Measurements from ENCODE around the gene ABHD17A.
A peak's percentile ranks its signal among the peaks of the same experiment; 100 is the strongest.

The ABHD17A gene

GRCh38 chr19:1871630-1872029 is 13.7 kb downstream of the ABHD17A start:
- no peak for TF ChIP-seq GATA1 (IDR thresholded peaks at IDR 0.05; ENCODE audit: low read depth, low read length)
- no peak for TF ChIP-seq POLR2A (IDR thresholded peaks at IDR 0.05; ENCODE audit: low read length)
- no peak for DNase-seq

- TF ChIP-seq GATA1 (IDR thresholded peaks at IDR 0.05; ENCODE audit: low read depth, low read length) (no peak), POLR2A (IDR thresholded peaks at IDR 0.05; ENCODE audit: low read length) (no peak)
- no peak for DNase-seq
Observed at GRCh38 chr19:1871140-1871597, 14.1 kb downstream of the ABHD17A start.

GRCh38 chr19:1868971-1869370 is 16.3 kb downstream of the ABHD17A start:
- no peak for DNase-seq
- TF ChIP-seq POLR2A (IDR thresholded peaks at IDR 0.05; ENCODE audit: low read length) (no peak), GATA1 (IDR thresholded peaks at IDR 0.05; ENCODE audit: low read depth, low read length) (no peak)

- TF ChIP-seq GATA1 (IDR thresholded peaks at IDR 0.05; ENCODE audit: low read depth, low read length) (no peak), POLR2A (IDR thresholded peaks at IDR 0.05; ENCODE audit: low read length) (no peak)
- no peak for DNase-seq
Observed at GRCh38 chr19:1867349-1867724, 18.0 kb downstream of the ABHD17A start.

GRCh38 chr19:1866693-1867348 is 18.5 kb downstream of the ABHD17A start:
- TF ChIP-seq POLR2A (IDR thresholded peaks at IDR 0.05; ENCODE audit: low read length) (no peak), GATA1 (IDR thresholded peaks at IDR 0.05; ENCODE audit: low read depth, low read length) (no peak)
- no peak for DNase-seq

DNA sequence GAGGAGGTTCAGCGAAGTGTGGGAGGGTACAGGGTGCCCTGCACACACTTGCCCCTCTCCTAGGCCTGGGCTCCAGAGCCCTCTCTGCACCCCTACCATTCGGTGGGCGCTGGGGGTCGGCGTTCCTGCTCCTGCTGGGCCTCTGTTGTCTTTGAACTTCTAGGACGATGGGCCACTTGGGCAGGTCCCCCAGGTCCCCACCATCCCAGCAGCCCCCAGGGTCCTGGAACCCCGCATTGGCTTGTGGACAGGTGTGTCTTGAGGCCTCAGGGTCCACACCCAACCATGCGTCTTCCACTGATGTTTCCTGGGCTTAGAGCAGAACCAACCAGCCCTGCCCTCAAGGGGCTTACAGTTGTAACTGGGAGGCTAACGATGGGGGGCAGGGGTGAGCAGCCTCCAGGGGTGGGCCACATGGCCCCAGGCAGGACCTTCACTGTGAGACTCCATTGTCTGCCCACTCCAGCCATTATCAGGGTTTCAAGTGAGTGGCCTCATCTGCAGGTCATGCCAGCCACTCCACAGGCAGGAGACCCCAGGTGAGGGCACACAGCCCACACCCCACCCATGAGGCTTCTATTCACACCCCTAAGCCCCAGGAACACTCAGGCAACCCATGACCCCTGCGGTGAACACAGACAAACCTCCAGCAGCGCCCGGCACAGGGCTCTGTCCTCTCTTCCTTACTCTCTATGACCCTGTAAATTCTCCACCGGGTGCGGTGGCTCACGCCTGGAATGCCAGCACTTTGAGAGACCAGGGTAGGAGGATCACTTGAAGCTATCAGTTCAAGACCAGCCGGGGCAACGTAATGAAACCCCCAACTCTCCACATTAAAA is 19.9 kb downstream of the ABHD17A start:
- DNase-seq = no peak
- no peak for TF ChIP-seq POLR2A (IDR thresholded peaks at IDR 0.05; ENCODE audit: low read length)
- TF ChIP-seq GATA1 (IDR thresholded peaks at IDR 0.05; ENCODE audit: low read depth, low read length) = no peak

- DNase-seq = peak; percentile 82 to 83
- peak; percentile 39 for TF ChIP-seq POLR2A (IDR thresholded peaks at IDR 0.05; ENCODE audit: low read length)
- no peak for TF ChIP-seq GATA1 (IDR thresholded peaks at IDR 0.05; ENCODE audit: low read depth, low read length)
Observed at GRCh38 chr19:1864480-1865171, 20.7 kb downstream of the ABHD17A start.

DNA sequence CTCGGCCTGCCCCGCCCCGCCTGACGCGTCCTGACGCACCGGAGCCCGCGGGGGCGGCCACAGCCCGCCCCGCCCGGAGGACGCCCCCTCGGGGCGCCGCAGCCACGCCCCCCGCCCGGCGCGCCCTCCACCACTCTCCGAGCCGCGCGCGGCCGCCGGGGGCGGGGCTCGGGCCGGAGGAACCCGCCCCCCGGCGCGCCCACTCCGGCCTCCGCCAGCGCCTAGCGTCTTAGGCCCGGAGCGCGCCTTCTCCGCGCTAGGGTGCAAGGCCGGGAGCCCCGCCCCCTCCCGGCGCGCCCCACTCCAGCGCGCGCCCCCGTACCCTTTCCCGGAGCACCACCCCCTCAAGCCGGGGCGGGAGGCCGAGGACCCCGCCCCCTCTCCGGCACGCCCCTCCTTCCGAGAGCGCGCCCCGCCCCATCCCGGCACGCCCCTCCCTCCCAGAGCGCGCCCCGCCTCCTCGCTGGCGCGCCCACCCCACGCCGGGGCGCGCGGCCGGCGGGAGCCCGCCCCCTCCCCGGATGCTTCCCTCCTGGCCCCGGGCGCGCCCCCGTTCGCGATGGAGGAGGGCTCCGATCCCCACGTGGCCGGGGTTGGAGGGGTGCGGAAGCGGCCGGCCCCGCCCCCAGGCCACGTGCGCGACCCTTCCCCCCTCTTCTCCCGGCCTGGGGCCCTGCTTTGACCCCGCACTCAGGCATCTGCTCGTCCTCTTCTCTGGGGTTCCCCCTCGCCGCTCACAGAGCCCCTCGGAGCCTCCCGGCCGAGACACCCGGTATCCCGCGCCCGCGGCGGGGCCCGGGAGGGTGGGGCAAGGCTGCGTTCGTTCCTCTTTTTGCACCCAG is 21.4 kb downstream of the ABHD17A start:
- peak; percentile 96 for DNase-seq
- TF ChIP-seq GATA1 (IDR thresholded peaks at IDR 0.05; ENCODE audit: low read depth, low read length) = no peak

- no peak for DNase-seq
- TF ChIP-seq GATA1 (IDR thresholded peaks at IDR 0.05; ENCODE audit: low read depth, low read length) (no peak), POLR2A (IDR thresholded peaks at IDR 0.05; ENCODE audit: low read length) (no peak)
Observed at GRCh38 chr19:1863328-1863637, 22.0 kb downstream of the ABHD17A start, which contains the start of gene KLF16. Gene KLF16 (minus strand): TSS chr19:1863579. CDS start chr19:1863497, 82 bp downstream.

GRCh38 chr19:1862424-1863327 is 22.6 kb downstream of the ABHD17A start:
- no peak for TF ChIP-seq GATA1 (IDR thresholded peaks at IDR 0.05; ENCODE audit: low read depth, low read length)
- peak; percentile 24 for TF ChIP-seq POLR2A (IDR thresholded peaks at IDR 0.05; ENCODE audit: low read length)
- DNase-seq = peak; percentile 80 to 84

- TF ChIP-seq POLR2A (IDR thresholded peaks at IDR 0.05; ENCODE audit: low read length) = no peak
- DNase-seq = no peak
Observed at GRCh38 chr19:1862068-1862423, 23.2 kb downstream of the ABHD17A start.

DNA sequence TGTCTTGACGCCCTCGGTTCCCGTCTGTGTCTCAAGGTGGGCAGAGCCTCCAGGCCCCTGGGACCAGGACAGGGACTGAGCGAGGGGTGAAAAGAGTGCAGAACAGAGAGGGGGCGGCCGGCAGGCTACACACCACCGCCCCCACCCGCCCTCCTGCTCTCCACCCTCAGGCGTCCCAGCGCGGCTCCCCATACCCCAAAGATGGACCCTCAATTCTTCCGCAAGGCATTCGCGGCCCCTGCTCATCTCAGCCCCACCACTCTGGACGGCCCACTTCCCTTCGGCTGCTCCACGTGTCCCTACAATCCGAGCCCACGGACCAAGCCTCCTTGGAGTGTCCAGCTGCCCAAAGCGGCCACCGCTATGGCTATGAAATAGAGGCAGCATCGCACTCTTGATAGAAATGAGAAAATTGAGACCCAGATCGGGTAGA is 23.7 kb downstream of the ABHD17A start:
- DNase-seq = no peak
- no peak for TF ChIP-seq GATA1 (IDR thresholded peaks at IDR 0.05; ENCODE audit: low read depth, low read length)
- TF ChIP-seq POLR2A (IDR thresholded peaks at IDR 0.05; ENCODE audit: low read length) = no peak
